HFF-Myc (cell line): ENCODE data around the gene CTDSP2.

Experiments
- DNase-seq: peaks from one replicate; pipeline ENCODE4 v3.0.0-alpha.2; 2011; ENCODE audit warnings: low read depth; ENCODE audit errors: extremely low read depth
- H3K4me3 ChIP-seq: replicated peaks from 2 replicates; pipeline ENCODE4 v1.5.1; 2011; ENCODE audit warnings: low read depth, mild to moderate bottlenecking, control low read depth, low read length
- TF ChIP-seq, protein P1 (sequence below): IDR thresholded peaks from 2 replicates; pipeline ENCODE4 v1.5.1; 2012; ENCODE audit warnings: mild to moderate bottlenecking, low read depth, low read length, control low read depth; ENCODE audit errors: missing control alignments

Gene CTDSP2

DNA sequence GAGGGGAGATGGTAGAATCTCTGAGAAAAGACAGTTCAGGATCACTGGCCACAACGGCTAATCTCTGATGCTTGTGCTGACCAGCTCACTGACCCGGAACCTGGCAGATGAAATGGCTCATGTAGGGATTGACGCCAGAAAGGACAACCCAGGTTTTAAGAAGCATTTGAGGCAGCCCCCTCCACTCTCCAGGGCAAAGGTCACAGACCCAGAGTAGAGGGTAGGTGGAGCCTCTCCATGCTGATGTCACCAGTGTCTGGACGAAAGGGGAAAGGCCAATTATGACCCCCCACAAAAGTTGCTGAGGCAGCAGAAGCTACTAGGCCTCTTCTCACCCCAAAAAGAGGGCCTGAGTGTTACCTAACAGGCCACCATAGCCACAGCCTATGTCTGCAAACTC lies 75.8 kb downstream of the CTDSP2 start:
- peak overlapping the region; percentile 93 for H3K4me3 ChIP-seq
- TF ChIP-seq, protein P1, sequence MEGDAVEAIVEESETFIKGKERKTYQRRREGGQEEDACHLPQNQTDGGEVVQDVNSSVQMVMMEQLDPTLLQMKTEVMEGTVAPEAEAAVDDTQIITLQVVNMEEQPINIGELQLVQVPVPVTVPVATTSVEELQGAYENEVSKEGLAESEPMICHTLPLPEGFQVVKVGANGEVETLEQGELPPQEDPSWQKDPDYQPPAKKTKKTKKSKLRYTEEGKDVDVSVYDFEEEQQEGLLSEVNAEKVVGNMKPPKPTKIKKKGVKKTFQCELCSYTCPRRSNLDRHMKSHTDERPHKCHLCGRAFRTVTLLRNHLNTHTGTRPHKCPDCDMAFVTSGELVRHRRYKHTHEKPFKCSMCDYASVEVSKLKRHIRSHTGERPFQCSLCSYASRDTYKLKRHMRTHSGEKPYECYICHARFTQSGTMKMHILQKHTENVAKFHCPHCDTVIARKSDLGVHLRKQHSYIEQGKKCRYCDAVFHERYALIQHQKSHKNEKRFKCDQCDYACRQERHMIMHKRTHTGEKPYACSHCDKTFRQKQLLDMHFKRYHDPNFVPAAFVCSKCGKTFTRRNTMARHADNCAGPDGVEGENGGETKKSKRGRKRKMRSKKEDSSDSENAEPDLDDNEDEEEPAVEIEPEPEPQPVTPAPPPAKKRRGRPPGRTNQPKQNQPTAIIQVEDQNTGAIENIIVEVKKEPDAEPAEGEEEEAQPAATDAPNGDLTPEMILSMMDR = no peak

More for the DNA sequence above, 75.8 kb downstream of the CTDSP2 start:
- no peak for DNase-seq
